ENCODE results near the gene SOAT2.

Gene SOAT2

GRCh38 chr12:53077030-53077429, 26.3 kb upstream of the SOAT2 start:
- H3K4me3 ChIP-seq (ENCODE audit: low read depth, low read length) = no peak overlapping the region
- no peak for DNase-seq (ENCODE audit: low read depth)
- TF ChIP-seq, protein P1, sequence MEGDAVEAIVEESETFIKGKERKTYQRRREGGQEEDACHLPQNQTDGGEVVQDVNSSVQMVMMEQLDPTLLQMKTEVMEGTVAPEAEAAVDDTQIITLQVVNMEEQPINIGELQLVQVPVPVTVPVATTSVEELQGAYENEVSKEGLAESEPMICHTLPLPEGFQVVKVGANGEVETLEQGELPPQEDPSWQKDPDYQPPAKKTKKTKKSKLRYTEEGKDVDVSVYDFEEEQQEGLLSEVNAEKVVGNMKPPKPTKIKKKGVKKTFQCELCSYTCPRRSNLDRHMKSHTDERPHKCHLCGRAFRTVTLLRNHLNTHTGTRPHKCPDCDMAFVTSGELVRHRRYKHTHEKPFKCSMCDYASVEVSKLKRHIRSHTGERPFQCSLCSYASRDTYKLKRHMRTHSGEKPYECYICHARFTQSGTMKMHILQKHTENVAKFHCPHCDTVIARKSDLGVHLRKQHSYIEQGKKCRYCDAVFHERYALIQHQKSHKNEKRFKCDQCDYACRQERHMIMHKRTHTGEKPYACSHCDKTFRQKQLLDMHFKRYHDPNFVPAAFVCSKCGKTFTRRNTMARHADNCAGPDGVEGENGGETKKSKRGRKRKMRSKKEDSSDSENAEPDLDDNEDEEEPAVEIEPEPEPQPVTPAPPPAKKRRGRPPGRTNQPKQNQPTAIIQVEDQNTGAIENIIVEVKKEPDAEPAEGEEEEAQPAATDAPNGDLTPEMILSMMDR (conservative IDR thresholded peaks at IDR 0.05; ENCODE audit: low read depth, low read length) = no peak

DNA sequence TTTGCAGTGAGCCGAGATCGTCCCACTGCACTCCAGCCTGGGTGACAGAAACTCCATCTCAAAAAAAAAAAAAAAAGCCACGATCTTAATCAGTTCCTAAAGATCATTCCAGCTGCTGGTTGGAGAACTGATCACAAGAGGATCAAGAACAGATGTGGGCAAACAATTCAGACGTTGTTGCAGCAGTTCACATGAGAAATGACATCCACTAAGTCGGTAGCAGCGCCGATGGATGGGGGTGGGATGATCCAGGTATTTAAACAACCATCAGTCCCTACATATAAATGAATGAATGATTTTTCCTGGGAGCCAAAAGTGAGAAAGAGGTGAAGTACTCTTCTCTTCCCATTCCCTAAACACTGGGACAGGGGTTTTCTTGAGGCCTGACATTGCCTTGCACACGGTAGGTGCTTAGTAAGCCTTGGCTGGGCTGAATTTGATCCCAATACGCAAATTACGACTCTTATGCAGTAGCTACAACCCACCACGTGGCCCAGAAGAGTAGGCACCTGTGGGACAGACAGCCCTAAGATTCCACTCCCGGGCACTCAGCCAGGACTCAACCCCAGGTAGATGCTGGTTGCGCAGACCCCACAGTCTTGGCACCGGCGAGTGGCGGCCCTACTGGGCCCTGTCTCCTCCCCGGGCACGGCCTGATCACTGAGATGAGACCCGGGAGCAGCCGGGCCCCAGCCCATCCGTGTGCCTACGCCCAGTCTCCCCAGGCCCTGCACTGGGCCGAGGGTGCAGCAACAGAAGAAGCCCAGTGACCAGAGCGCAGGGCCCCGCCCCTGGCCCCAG, 24.7 kb upstream of the SOAT2 start:
- peak overlapping the region; percentile 78 for H3K4me3 ChIP-seq (ENCODE audit: low read depth, low read length)
- TF ChIP-seq, protein P1 (conservative IDR thresholded peaks at IDR 0.05; ENCODE audit: low read depth, low read length) = no peak
- DNase-seq (ENCODE audit: low read depth) = peak; percentile 47

- DNase-seq (ENCODE audit: low read depth) = peak; percentile 97
- TF ChIP-seq, protein P1 (conservative IDR thresholded peaks at IDR 0.05; ENCODE audit: low read depth, low read length) = no peak
- H3K4me3 ChIP-seq (ENCODE audit: low read depth, low read length) = peak within 1 kb of the TSS; percentile 78
These were observed 23.8 kb upstream of the SOAT2 start, which contains the start of gene SPRYD3 for GRCh38 chr12:53079226-53080117. SPRYD3 (minus strand) TSS chr12:53079390; CDS start chr12:53079333, 57 bp downstream.

DNA sequence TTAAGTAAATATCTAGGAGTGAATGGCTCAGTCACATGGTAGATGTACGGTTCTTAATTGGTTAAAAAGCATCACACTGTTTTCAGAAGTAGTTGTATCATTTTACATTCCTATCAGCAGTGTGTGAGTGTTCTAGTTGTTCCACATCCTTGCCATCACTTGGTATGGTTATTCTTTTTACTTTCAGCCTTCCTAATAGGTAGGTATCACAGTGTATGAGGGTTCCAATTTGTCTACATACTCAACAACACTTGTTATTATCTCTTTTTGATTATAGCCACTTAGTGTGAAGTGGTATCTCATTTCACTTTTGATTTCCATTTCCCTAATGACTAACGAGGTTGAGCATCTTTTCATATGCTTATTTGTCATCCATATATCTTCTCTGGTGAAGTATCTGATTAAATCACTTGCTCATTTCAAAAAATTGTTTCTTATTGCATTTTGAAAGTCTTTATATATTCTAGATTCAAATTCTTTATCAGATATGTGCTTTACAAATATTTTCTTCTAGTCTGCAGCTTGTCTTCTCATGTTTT, 20.6 kb upstream of the SOAT2 start:
- no peak overlapping the region for H3K4me3 ChIP-seq (ENCODE audit: low read depth, low read length)
- TF ChIP-seq, protein P1 (conservative IDR thresholded peaks at IDR 0.05; ENCODE audit: low read depth, low read length) = no peak
- no peak for DNase-seq (ENCODE audit: low read depth)

DNA sequence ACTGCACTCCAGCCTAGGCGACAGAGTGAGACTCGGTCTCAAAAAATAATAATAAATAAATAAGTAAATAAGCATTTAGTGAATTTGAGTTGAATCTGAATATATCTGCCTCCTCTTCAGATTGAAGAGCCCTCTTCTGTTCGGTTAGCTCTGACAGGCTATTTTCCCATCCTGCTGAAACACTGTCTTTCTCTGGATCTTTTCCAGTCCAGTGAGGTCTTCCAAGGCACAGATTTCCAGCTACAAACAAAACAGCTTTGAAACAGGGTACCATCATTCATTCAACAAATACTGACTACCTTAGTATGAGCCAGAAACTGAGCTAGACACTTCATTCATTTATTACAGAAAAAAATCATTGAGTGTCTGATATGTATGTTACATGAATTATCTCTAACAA, 16.9 kb upstream of the SOAT2 start:
- TF ChIP-seq, protein P1 (conservative IDR thresholded peaks at IDR 0.05; ENCODE audit: low read depth, low read length) = no peak
- no peak overlapping the region for H3K4me3 ChIP-seq (ENCODE audit: low read depth, low read length)
- DNase-seq (ENCODE audit: low read depth) = no peak

DNA sequence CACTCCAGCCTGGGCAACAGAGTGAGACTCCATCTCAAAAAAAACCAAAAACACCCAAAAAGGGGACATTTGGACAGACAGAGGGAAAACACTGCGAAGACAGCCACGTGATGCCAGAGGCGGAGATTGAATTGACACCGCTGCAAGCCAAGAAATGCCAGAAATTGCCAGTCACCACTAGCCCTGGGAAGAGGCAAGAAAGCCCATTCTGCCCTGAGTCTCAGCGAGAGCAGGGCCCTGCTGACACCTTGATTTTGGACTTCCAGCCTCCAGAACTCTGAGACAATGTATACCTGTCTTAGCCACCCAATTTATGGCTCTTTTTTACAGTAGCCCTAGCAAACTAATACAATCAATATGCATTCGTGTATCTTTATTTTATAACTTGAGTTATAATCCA, 13.2 kb upstream of the SOAT2 start:
- DNase-seq (ENCODE audit: low read depth) = no peak
- H3K4me3 ChIP-seq (ENCODE audit: low read depth, low read length) = no peak overlapping the region
- TF ChIP-seq, protein P1 (conservative IDR thresholded peaks at IDR 0.05; ENCODE audit: low read depth, low read length) = no peak
